C4-2B (cell line): Measurements from ENCODE around the gene CCDC167.

Source experiments
- CTCF ChIP-seq: fragments of 450-650 bp; conservative IDR thresholded peaks from 2 replicates; pipeline ENCODE4 v1.5.1; 2017; ENCODE audit warnings: mild to moderate bottlenecking
- ZFX ChIP-seq: fragments of 450-650 bp; IDR thresholded peaks from 2 replicates; pipeline ENCODE4 v1.6.1; 2017

- TF ChIP-seq CTCF (no peak), ZFX (no peak)
Observed at GRCh38 chr6:37456126-37456525, 43.6 kb downstream of the CCDC167 start.
